Measurements from ENCODE around the gene ACOT6.
"Not testable (repeated sequence)": the region's sequence is repeated elsewhere in the genome, so short reads cannot be mapped to it uniquely, and the experiment has no call there.

ACOT6 gene

DNA sequence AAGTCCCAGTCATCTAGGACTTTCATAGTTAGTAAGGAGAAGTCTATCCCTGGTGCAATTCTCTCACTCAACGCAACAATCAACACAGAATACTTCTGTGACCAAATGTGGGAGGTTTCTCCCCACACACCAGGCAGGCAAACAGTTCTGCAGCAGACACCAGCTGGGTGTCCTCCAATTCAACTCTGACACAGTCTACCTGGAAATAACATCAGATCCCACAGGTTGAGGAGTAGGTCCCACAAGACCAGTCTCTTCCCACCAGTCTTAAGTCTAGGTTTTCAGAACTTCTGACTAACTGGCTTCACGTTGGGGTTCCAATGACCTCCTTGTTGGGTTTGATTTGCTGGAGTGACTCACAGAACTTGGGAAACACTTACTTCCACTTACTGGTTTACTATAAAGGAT is 14.8 kb downstream of the ACOT6 start:
- TF ChIP-seq, protein P1, sequence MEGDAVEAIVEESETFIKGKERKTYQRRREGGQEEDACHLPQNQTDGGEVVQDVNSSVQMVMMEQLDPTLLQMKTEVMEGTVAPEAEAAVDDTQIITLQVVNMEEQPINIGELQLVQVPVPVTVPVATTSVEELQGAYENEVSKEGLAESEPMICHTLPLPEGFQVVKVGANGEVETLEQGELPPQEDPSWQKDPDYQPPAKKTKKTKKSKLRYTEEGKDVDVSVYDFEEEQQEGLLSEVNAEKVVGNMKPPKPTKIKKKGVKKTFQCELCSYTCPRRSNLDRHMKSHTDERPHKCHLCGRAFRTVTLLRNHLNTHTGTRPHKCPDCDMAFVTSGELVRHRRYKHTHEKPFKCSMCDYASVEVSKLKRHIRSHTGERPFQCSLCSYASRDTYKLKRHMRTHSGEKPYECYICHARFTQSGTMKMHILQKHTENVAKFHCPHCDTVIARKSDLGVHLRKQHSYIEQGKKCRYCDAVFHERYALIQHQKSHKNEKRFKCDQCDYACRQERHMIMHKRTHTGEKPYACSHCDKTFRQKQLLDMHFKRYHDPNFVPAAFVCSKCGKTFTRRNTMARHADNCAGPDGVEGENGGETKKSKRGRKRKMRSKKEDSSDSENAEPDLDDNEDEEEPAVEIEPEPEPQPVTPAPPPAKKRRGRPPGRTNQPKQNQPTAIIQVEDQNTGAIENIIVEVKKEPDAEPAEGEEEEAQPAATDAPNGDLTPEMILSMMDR (IDR thresholded peaks at IDR 0.05; ENCODE audit: low read length, missing control alignments), result no peak
- H3K4me3 ChIP-seq (replicated peaks; ENCODE audit: low read depth, low read length), result no peak overlapping the region
- DNase-seq (ENCODE audit: low read depth), result no peak

DNA sequence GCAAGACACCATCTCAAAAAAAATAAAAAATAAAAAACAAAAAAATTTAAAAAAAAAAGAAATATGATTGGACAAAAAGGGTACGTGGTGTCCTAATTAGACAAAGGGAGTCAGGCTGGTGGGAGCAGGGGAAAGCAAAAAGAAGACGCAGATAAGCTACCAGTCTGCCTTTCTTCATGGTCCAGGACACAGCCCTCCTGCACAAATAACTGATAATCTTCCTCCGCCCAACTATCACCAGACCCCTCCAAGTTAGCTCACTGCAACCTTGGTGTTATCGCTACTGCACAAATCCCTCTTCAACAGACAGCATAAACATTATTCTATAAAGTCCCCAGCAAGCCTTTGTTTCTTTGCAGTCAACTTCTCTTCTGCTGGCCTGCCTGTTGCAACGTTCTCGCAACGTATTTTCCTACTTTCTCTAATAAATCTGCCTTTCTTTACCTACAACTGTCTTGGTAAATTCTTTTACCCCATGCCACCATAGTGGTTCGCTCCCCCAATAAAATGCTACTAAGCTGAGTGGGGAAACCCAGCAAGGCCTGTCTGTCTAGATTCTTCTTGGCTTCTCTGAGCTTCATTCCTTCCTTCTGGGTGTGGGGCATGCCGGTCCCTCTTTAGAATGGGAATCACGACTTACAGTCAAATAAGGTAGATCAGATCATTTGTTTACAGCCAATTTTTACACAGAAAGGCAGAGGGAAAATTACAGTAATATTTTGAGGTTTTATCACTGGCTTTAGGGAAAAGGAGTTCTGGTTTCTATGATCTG is 17.9 kb downstream of the ACOT6 start:
- DNase-seq (ENCODE audit: low read depth), result no peak
- TF ChIP-seq, protein P1 (IDR thresholded peaks at IDR 0.05; ENCODE audit: low read length, missing control alignments), result no peak
- no peak overlapping the region for H3K4me3 ChIP-seq (replicated peaks; ENCODE audit: low read depth, low read length)

DNA sequence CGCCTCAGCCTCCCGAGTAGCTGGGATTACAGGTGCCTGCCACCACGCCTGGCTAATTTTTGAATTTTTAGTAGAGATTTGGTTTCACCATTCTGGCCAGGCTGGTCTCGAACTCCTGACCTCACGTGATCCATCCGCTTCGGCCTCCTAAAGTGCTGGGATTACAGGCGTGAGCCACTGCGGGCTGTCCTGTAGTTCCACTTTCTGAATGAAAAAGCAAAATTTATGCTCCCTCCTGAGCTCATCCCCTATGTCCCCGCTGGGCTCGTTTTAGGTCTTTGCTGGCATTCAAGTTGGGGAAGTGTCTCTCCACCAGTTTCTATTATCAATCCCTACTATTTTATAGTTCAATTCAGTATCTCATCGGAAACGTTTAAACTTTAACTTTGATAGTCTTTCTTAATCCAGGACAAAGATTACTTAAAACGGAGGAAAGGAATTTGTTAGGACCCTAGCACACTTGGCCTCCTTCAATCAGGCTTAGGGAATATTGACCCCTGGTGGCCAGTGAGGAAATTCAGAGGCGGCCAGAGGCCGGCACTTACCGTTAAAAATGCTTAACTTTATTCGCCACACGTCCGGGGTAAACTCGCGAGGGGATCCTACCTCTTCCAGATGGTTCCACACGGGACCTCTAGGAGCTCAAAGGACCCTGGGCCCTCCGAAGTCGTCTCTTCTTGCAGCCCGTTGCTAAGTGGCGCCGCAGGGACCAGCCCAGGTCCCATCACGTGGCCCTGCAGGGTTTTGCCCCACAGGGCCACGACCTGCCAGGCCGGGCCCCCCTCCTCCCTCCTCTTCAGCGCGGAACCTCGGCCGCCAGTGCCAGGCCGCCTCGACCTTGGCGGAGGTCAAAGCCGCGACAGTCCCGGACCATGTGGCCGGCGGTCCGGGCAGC is 21.0 kb downstream of the ACOT6 start:
- TF ChIP-seq, protein P1 (IDR thresholded peaks at IDR 0.05; ENCODE audit: low read length, missing control alignments), result peak; percentile 85
- peak; percentile 81 for DNase-seq (ENCODE audit: low read depth)
- peak overlapping the region; percentile 49 for H3K4me3 ChIP-seq (replicated peaks; ENCODE audit: low read depth, low read length)

DNA sequence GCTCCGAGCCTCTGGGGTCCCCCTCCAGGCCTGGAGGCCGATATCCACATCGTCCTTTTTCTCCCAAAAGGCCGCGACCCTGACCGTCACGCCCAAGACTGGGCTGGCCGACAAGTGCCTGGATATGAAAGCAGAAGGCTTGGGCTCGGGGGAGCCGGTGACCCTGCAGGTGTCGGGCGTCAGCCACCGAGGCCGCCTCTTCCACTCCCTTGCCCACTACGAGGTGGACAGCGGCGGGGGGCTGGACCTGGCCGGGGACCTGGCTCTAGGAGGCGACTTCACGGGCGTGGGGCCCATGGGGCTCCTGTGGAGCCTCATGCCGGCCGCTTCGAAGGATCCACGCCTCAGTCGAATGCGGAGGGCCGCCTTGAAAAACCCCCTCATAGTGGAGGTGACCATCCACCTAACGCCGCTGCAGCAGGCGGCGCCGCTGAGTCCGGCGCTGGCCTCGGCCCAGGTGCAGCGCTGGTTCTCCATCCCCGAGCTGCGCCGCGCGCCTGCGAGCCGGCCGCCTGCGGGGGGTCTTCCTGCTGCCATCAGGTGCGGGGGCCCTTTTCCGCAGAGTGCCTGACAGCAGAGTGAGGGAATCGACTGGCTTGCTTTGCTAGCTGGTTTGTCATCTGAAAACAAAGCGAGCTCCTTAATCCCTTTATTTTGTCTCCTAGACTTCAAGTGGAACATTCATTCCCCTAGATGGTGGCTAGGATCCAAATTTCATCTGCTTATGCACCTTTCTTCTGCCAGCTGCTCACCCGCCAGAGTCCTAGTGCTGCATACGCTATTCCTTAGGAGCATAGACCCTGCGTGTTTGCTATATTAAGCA is 21.9 kb downstream of the ACOT6 start:
- peak overlapping the region; percentile 49 for H3K4me3 ChIP-seq (replicated peaks; ENCODE audit: low read depth, low read length)
- TF ChIP-seq, protein P1 (IDR thresholded peaks at IDR 0.05; ENCODE audit: low read length, missing control alignments), result peak; percentile 22
- peak; percentile 18 for DNase-seq (ENCODE audit: low read depth)

DNA sequence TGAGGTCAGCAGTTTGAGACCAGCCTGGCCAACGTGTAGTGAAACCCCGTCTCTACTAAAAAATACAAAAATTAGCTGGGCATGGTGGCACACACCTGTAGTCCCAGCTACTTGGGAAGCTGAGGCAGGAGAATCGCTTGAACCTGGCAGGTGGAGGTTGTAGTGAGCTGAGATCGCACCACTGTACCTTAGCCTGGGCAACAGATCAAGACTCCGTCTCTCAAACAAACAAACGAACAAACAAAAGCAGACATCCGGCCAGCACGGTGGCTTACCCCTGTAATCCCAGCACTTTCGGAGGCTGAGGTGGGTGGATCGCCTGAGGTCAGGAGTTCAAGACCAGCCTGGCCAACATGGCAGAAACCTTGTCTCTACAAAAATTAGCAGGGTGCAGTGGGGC is 24.0 kb downstream of the ACOT6 start:
- not testable (repeated sequence) for DNase-seq (ENCODE audit: low read depth)

DNA sequence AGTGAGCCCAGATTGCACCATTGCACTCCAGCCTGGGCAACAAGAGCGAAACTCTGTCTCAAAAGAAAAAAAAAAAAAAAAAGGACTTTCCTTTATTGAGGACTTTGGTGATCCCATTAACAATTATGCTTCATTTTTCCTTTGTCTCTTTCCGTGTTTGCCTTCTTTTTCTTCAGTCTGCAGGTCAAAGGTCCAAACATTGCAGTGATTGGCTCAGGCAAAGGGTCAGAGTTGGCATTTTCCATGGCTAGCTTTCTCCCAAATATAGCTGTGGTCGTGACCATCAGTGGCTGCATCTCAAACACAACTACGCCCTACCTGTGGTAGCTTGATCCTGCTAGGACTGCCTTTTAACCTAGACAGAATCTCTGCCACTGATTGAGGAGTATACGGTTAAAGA is 25.5 kb downstream of the ACOT6 start:
- no peak overlapping the region for H3K4me3 ChIP-seq (replicated peaks; ENCODE audit: low read depth, low read length)
- no peak for DNase-seq (ENCODE audit: low read depth)
- TF ChIP-seq, protein P1 (IDR thresholded peaks at IDR 0.05; ENCODE audit: low read length, missing control alignments), result no peak

More for the DNA sequence above, 24.0 kb downstream of the ACOT6 start:
- not testable (repeated sequence) for H3K4me3 ChIP-seq (replicated peaks; ENCODE audit: low read depth, low read length)
